Erythroblast (primary cell): ENCODE data around the gene ADAM23.

ENCODE experiments used
- GATA1 ChIP-seq: IDR thresholded peaks from 2 replicates; pipeline ENCODE4 v1.6.1; 2011; ENCODE audit warnings: low read depth, mild to moderate bottlenecking, control low read depth, low read length, moderate library complexity
- POLR2A ChIP-seq: IDR thresholded peaks from 2 replicates; pipeline ENCODE4 v1.6.1; 2011; ENCODE audit warnings: mild to moderate bottlenecking, low read length

GRCh38 chr2:206462240-206462854 lies 19.0 kb downstream of the ADAM23 start:
- TF ChIP-seq POLR2A (no peak), GATA1 (no peak)
